ENCODE data around the gene TXNDC5. TPM values are rescaled to one million over a fixed set of nuclear protein-coding genes. Genes with fewer than 3 reads are reported as not detected.
A peak's percentile ranks its signal among the peaks of the same experiment; 100 is the strongest.

Gene TXNDC5
- 110 TPM for polyA plus RNA-seq (2013)

GRCh38 chr6:7910654-7911344, at the start of gene TXNDC5:
TXNDC5 (minus strand) TSS chr6:7910788; CDS start chr6:7910776, 12 bp downstream.
- CTCF ChIA-PET = interaction anchor here (0.6 to 3.1 kb wide), 4 partner anchors 10 to 95 kb away, joined by 3 to 13 read pairs (median 3); no protein-coding TSS in a partner anchor

GRCh38 chr6:7960141-7960540, 49.6 kb upstream of the TXNDC5 start:
- H3K27ac ChIP-seq (ENCODE audit: insufficient read depth in 1 of 2, low read depth in 1 of 2, low read length in 2 of 2, poor library complexity in 1 of 2, severe bottlenecking in 2 of 2) = no peak overlapping the region
- CTCF ChIA-PET = interaction anchor here (1.0 kb wide), 1 partner anchor 14 kb away, joined by 5 read pairs; no protein-coding TSS in a partner anchor
- 100% methylated on average over 1 of the region's 4 CpGs for WGBS (ENCODE audit: insufficient coverage)

More at GRCh38 chr6:7910654-7911344, at the start of gene TXNDC5:
- peaks cover 3 to 39% (median 21%) of the 10 kb centered on the region in 4 experiments for H3K4me1 ChIP-seq (ENCODE audit: control extremely low read depth in 1 of 4, control insufficient read depth in 4 of 4, insufficient read depth in 4 of 4, low read length in 3 of 4)
- no peaks in the 10 kb centered on the region for H3K9me3 ChIP-seq (ENCODE audit: control extremely low read depth in 1 of 5, control insufficient read depth in 4 of 5, insufficient read depth in 2 of 5, low read depth in 1 of 5, low read length in 4 of 5)
- 1% methylated on average over 66 of the region's 75 CpGs for WGBS (ENCODE audit: insufficient coverage)
- peak within 1 kb of the TSS; percentile 54 to 86 (median 72) for H3K4me3 ChIP-seq (ENCODE audit: control insufficient read depth in 1 of 7, extremely low read depth in 1 of 7, insufficient read depth in 4 of 7, low read depth in 2 of 7, low read length in 6 of 7)
- peak within 1 kb of the TSS in 1 of 2 experiments; percentile 49 for H3K27ac ChIP-seq (ENCODE audit: insufficient read depth in 1 of 2, low read depth in 1 of 2, low read length in 2 of 2, poor library complexity in 1 of 2, severe bottlenecking in 2 of 2)
- POLR2A ChIA-PET = no interaction called here
- H3K27me3 ChIP-seq (replicated peaks in 2 of 5; ENCODE audit: control insufficient read depth in 4 of 5, insufficient read depth in 5 of 5, low read length in 4 of 5) = peaks cover 0 to 6% (median 0%) of the 10 kb centered on the region in 5 experiments
- peaks cover 0 to 3% (median 0%) of the 10 kb centered on the region in 4 experiments for H3K36me3 ChIP-seq (ENCODE audit: control insufficient read depth in 4 of 4, insufficient read depth in 4 of 4, low read length in 3 of 4)
- DNase-seq = peak; percentile 51 to 72 (median 58)

GRCh38 chr6:7959453-7959852, 48.9 kb upstream of the TXNDC5 start:
- no peak for DNase-seq
- Histone ChIP-seq H3K27me3 (replicated peaks in 2 of 5; ENCODE audit: control insufficient read depth in 4 of 5, insufficient read depth in 5 of 5, low read length in 4 of 5) (no peaks in the 10 kb centered on the region), H3K9me3 (ENCODE audit: control extremely low read depth in 1 of 5, control insufficient read depth in 4 of 5, insufficient read depth in 2 of 5, low read depth in 1 of 5, low read length in 4 of 5) (no peaks in the 10 kb centered on the region), H3K4me1 (ENCODE audit: control extremely low read depth in 1 of 4, control insufficient read depth in 4 of 4, insufficient read depth in 4 of 4, low read length in 3 of 4) (peaks cover 0 to 4% (median under 1%) of the 10 kb centered on the region in 4 experiments), H3K36me3 (ENCODE audit: control insufficient read depth in 4 of 4, insufficient read depth in 4 of 4, low read length in 3 of 4) (no peaks in the 10 kb centered on the region), H3K4me3 (ENCODE audit: control insufficient read depth in 1 of 7, extremely low read depth in 1 of 7, insufficient read depth in 4 of 7, low read depth in 2 of 7, low read length in 6 of 7) (no peak overlapping the region), H3K27ac (ENCODE audit: insufficient read depth in 1 of 2, low read depth in 1 of 2, low read length in 2 of 2, poor library complexity in 1 of 2, severe bottlenecking in 2 of 2) (no peak overlapping the region)
- 81% methylated on average over 3 of the region's 4 CpGs for WGBS (ENCODE audit: insufficient coverage)
- ChIA-PET CTCF (interaction anchor here (1.0 kb wide), 1 partner anchor 15 kb away, joined by 5 read pairs; no protein-coding TSS in a partner anchor), POLR2A (no interaction called here)

More at GRCh38 chr6:7960141-7960540, 49.6 kb upstream of the TXNDC5 start:
- POLR2A ChIA-PET = no interaction called here
- Histone ChIP-seq H3K9me3 (ENCODE audit: control extremely low read depth in 1 of 5, control insufficient read depth in 4 of 5, insufficient read depth in 2 of 5, low read depth in 1 of 5, low read length in 4 of 5) (no peaks in the 10 kb centered on the region), H3K4me1 (ENCODE audit: control extremely low read depth in 1 of 4, control insufficient read depth in 4 of 4, insufficient read depth in 4 of 4, low read length in 3 of 4) (no peaks in the 10 kb centered on the region), H3K36me3 (ENCODE audit: control insufficient read depth in 4 of 4, insufficient read depth in 4 of 4, low read length in 3 of 4) (no peaks in the 10 kb centered on the region), H3K27me3 (replicated peaks in 2 of 5; ENCODE audit: control insufficient read depth in 4 of 5, insufficient read depth in 5 of 5, low read length in 4 of 5) (no peaks in the 10 kb centered on the region), H3K4me3 (ENCODE audit: control insufficient read depth in 1 of 7, extremely low read depth in 1 of 7, insufficient read depth in 4 of 7, low read depth in 2 of 7, low read length in 6 of 7) (no peak overlapping the region)
- no peak for DNase-seq

- POLR2A ChIA-PET = no interaction called here
- WGBS (ENCODE audit: insufficient coverage) = 38% methylated on average over 1 of the region's 1 CpG
- CTCF ChIA-PET = no interaction called here
Observed at GRCh38 chr6:7958464-7958863, 47.9 kb upstream of the TXNDC5 start.

GRCh38 chr6:7956257-7956656, 45.7 kb upstream of the TXNDC5 start:
- no peaks in the 10 kb centered on the region for H3K27me3 ChIP-seq (replicated peaks in 2 of 5; ENCODE audit: control insufficient read depth in 4 of 5, insufficient read depth in 5 of 5, low read length in 4 of 5)
- peaks cover 0 to 6% (median 3%) of the 10 kb centered on the region in 4 experiments for H3K4me1 ChIP-seq (ENCODE audit: control extremely low read depth in 1 of 4, control insufficient read depth in 4 of 4, insufficient read depth in 4 of 4, low read length in 3 of 4)
- WGBS (ENCODE audit: insufficient coverage) = no CpG with 5 or more reads among the region's 1 CpG
- no peaks in the 10 kb centered on the region for H3K9me3 ChIP-seq (ENCODE audit: control extremely low read depth in 1 of 5, control insufficient read depth in 4 of 5, insufficient read depth in 2 of 5, low read depth in 1 of 5, low read length in 4 of 5)
- CTCF ChIA-PET = no interaction called here
- H3K36me3 ChIP-seq (ENCODE audit: control insufficient read depth in 4 of 4, insufficient read depth in 4 of 4, low read length in 3 of 4) = no peaks in the 10 kb centered on the region
- POLR2A ChIA-PET = no interaction called here
- no peak for DNase-seq
- H3K4me3 ChIP-seq (ENCODE audit: control insufficient read depth in 1 of 7, extremely low read depth in 1 of 7, insufficient read depth in 4 of 7, low read depth in 2 of 7, low read length in 6 of 7) = no peak overlapping the region
- H3K27ac ChIP-seq (ENCODE audit: insufficient read depth in 1 of 2, low read depth in 1 of 2, low read length in 2 of 2, poor library complexity in 1 of 2, severe bottlenecking in 2 of 2) = no peak overlapping the region

More at GRCh38 chr6:7958464-7958863, 47.9 kb upstream of the TXNDC5 start:
- H3K27ac ChIP-seq (ENCODE audit: insufficient read depth in 1 of 2, low read depth in 1 of 2, low read length in 2 of 2, poor library complexity in 1 of 2, severe bottlenecking in 2 of 2) = no peak overlapping the region
- no peaks in the 10 kb centered on the region for H3K9me3 ChIP-seq (ENCODE audit: control extremely low read depth in 1 of 5, control insufficient read depth in 4 of 5, insufficient read depth in 2 of 5, low read depth in 1 of 5, low read length in 4 of 5)
- H3K36me3 ChIP-seq (ENCODE audit: control insufficient read depth in 4 of 4, insufficient read depth in 4 of 4, low read length in 3 of 4) = no peaks in the 10 kb centered on the region
- DNase-seq = no peak
- H3K27me3 ChIP-seq (replicated peaks in 2 of 5; ENCODE audit: control insufficient read depth in 4 of 5, insufficient read depth in 5 of 5, low read length in 4 of 5) = no peaks in the 10 kb centered on the region
- H3K4me3 ChIP-seq (ENCODE audit: control insufficient read depth in 1 of 7, extremely low read depth in 1 of 7, insufficient read depth in 4 of 7, low read depth in 2 of 7, low read length in 6 of 7) = no peak overlapping the region
- peaks cover 0 to 6% (median 3%) of the 10 kb centered on the region in 4 experiments for H3K4me1 ChIP-seq (ENCODE audit: control extremely low read depth in 1 of 4, control insufficient read depth in 4 of 4, insufficient read depth in 4 of 4, low read length in 3 of 4)

GRCh38 chr6:7954477-7955200, 44.1 kb upstream of the TXNDC5 start:
- H3K4me1 ChIP-seq (ENCODE audit: control extremely low read depth in 1 of 4, control insufficient read depth in 4 of 4, insufficient read depth in 4 of 4, low read length in 3 of 4) = peaks cover 0 to 6% (median 3%) of the 10 kb centered on the region in 4 experiments
- H3K4me3 ChIP-seq (ENCODE audit: control insufficient read depth in 1 of 7, extremely low read depth in 1 of 7, insufficient read depth in 4 of 7, low read depth in 2 of 7, low read length in 6 of 7) = no peak overlapping the region
- CTCF ChIA-PET = no interaction called here
- POLR2A ChIA-PET = no interaction called here
- peaks cover 0 to 2% (median 0%) of the 10 kb centered on the region in 5 experiments for H3K9me3 ChIP-seq (ENCODE audit: control extremely low read depth in 1 of 5, control insufficient read depth in 4 of 5, insufficient read depth in 2 of 5, low read depth in 1 of 5, low read length in 4 of 5)
- no peaks in the 10 kb centered on the region for H3K36me3 ChIP-seq (ENCODE audit: control insufficient read depth in 4 of 4, insufficient read depth in 4 of 4, low read length in 3 of 4)
- peak in 2 of 3 donors; percentile 51 to 63 for DNase-seq
- WGBS (ENCODE audit: insufficient coverage) = 96% methylated on average over 4 of the region's 4 CpGs
- no peaks in the 10 kb centered on the region for H3K27me3 ChIP-seq (replicated peaks in 2 of 5; ENCODE audit: control insufficient read depth in 4 of 5, insufficient read depth in 5 of 5, low read length in 4 of 5)
- H3K27ac ChIP-seq (ENCODE audit: insufficient read depth in 1 of 2, low read depth in 1 of 2, low read length in 2 of 2, poor library complexity in 1 of 2, severe bottlenecking in 2 of 2) = no peak overlapping the region

- ChIA-PET CTCF (interaction anchor here (0.7 kb wide), 1 partner anchor 15 kb away, joined by 3 read pairs; no protein-coding TSS in a partner anchor), POLR2A (no interaction called here)
- no CpG with 5 or more reads among the region's 1 CpG for WGBS (ENCODE audit: insufficient coverage)
- Histone ChIP-seq H3K9me3 (ENCODE audit: control extremely low read depth in 1 of 5, control insufficient read depth in 4 of 5, insufficient read depth in 2 of 5, low read depth in 1 of 5, low read length in 4 of 5) (peaks cover 0 to 5% (median 2%) of the 10 kb centered on the region in 5 experiments), H3K4me1 (ENCODE audit: control extremely low read depth in 1 of 4, control insufficient read depth in 4 of 4, insufficient read depth in 4 of 4, low read length in 3 of 4) (peaks cover 0 to 6% (median 3%) of the 10 kb centered on the region in 4 experiments), H3K36me3 (ENCODE audit: control insufficient read depth in 4 of 4, insufficient read depth in 4 of 4, low read length in 3 of 4) (no peaks in the 10 kb centered on the region), H3K4me3 (ENCODE audit: control insufficient read depth in 1 of 7, extremely low read depth in 1 of 7, insufficient read depth in 4 of 7, low read depth in 2 of 7, low read length in 6 of 7) (no peak overlapping the region), H3K27ac (ENCODE audit: insufficient read depth in 1 of 2, low read depth in 1 of 2, low read length in 2 of 2, poor library complexity in 1 of 2, severe bottlenecking in 2 of 2) (no peak overlapping the region), H3K27me3 (replicated peaks in 2 of 5; ENCODE audit: control insufficient read depth in 4 of 5, insufficient read depth in 5 of 5, low read length in 4 of 5) (no peaks in the 10 kb centered on the region)
- peak in 1 of 3 donors; percentile 9 for DNase-seq
Observed at GRCh38 chr6:7953753-7954152, 43.2 kb upstream of the TXNDC5 start.

Measured in common myeloid progenitor, CD34-positive (primary cell).